ENCODE measurements around the gene IRF7.

DNA sequence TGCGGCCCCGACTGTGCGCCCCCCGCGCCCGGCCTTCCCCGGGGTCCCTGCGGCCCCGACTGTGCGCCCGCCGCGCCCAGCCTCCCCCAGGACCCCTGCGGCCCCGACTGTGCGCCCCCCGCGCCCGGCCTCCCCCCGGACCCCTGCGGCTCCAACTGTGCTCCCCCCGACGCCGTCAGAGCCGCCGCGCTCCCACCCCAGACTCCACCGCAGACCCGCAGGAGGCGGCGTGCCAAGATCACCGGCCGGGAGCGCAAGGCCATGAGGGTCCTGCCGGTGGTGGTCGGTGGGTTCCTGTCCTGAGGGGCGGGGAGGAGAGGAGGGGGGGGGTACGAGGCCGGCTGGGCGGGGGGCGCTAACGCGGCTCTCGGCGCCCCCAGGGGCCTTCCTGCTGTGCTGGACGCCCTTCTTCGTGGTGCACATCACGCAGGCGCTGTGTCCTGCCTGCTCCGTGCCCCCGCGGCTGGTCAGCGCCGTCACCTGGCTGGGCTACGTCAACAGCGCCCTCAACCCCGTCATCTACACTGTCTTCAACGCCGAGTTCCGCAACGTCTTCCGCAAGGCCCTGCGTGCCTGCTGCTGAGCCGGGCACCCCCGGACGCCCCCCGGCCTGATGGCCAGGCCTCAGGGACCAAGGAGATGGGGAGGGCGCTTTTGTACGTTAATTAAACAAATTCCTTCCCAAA lies 24.4 kb upstream of the IRF7 start:
- TF ChIP-seq POLR2A (IDR thresholded peaks at IDR 0.05) (no peak), POLR2AphosphoS5 (IDR thresholded peaks at IDR 0.05; ENCODE audit: insufficient read depth in 1 of 2, low read depth in 1 of 2) (no peak)
- TF ChIP-seq, protein P1, sequence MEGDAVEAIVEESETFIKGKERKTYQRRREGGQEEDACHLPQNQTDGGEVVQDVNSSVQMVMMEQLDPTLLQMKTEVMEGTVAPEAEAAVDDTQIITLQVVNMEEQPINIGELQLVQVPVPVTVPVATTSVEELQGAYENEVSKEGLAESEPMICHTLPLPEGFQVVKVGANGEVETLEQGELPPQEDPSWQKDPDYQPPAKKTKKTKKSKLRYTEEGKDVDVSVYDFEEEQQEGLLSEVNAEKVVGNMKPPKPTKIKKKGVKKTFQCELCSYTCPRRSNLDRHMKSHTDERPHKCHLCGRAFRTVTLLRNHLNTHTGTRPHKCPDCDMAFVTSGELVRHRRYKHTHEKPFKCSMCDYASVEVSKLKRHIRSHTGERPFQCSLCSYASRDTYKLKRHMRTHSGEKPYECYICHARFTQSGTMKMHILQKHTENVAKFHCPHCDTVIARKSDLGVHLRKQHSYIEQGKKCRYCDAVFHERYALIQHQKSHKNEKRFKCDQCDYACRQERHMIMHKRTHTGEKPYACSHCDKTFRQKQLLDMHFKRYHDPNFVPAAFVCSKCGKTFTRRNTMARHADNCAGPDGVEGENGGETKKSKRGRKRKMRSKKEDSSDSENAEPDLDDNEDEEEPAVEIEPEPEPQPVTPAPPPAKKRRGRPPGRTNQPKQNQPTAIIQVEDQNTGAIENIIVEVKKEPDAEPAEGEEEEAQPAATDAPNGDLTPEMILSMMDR (IDR thresholded peaks at IDR 0.05) = no peak

Data from vagina (tissue), 2 donors.